Gastroesophageal sphincter (tissue), 4 donors: ENCODE measurements around the gene ABCG1. TPM values are rescaled to one million over a fixed set of nuclear protein-coding genes. Genes with fewer than 3 reads are reported as not detected.

ENCODE experiments used
- ATAC-seq: fragments of 150-250 bp; one replicate; pipeline ENCODE4 v1.9.1; 2016; ENCODE audit warnings: mild to moderate bottlenecking, moderate library complexity
- H3K27ac ChIP-seq, 4 donors: fragments of 200-600 bp; sonication (generic) in 3 of 4; 1 replicate in 3 of 4; 2 replicates in 1 of 4; pipeline ENCODE4 v1.5.1; 2016 to 2019
- H3K27me3 ChIP-seq: fragments of 200-600 bp; sonication (generic); one replicate; pipeline ENCODE4 v1.5.1; 2019
- H3K36me3 ChIP-seq, 2 donors: fragments of 200-600 bp; sonication (generic); one replicate each; pipeline ENCODE4 v1.5.1; 2019; ENCODE audit warnings: control low read depth in 1 of 2
- H3K4me1 ChIP-seq, 3 donors: fragments of 200-600 bp; sonication (generic); 1 replicate in 2 of 3; 2 replicates in 1 of 3; pipeline ENCODE4 v1.5.1; 2016 to 2019; ENCODE audit warnings: control low read depth in 2 of 3
- H3K4me3 ChIP-seq, 2 donors: fragments of 200-600 bp; sonication (generic); one replicate each; pipeline ENCODE4 v1.5.1; 2019; ENCODE audit warnings: mild to moderate bottlenecking in 1 of 2, moderate library complexity in 1 of 2
- H3K9me3 ChIP-seq, 3 donors: fragments of 200-600 bp; sonication (generic); one replicate each; pipeline ENCODE4 v1.5.1; 2017 to 2019; ENCODE audit warnings: control low read depth in 2 of 3
- EP300 ChIP-seq: sonication (generic); formaldehyde crosslinking; IDR thresholded peaks from one replicate; pipeline ENCODE4 v1.6.1; 2017; ENCODE audit warnings: antibody characterized with exemption, mild to moderate bottlenecking
- POLR2A ChIP-seq, 2 donors: fragments of 450-650 bp; IDR thresholded peaks; one replicate each; pipeline ENCODE4 v1.6.1; 2017; ENCODE audit warnings: antibody characterized with exemption in 2 of 2, mild to moderate bottlenecking in 2 of 2, moderate library complexity in 1 of 2
- POLR2AphosphoS5 ChIP-seq: sonication (generic); formaldehyde crosslinking; IDR thresholded peaks from one replicate; pipeline ENCODE4 v1.6.1; 2017; ENCODE audit warnings: antibody characterized with exemption
- WGBS, 2 donors: methylation state at CpG; one replicate each; pipeline ENCODE4 v1.1.5; 2018; ENCODE audit warnings: low coverage in 1 of 2; 5-methylcytosine and 5-hydroxymethylcytosine counted together
- total RNA-seq, 4 donors: library from RNA; depleted of rRNA; stranded (reverse); fragments of >200 nt; gene quantifications; one replicate each; pipeline ENCODE4 v1.1.0, GENCODE V29; 2016
- TF ChIP-seq, protein P1 (sequence below), 4 experiments: fragments of 200-600 bp in 2 of 4; fragments of 450-650 bp in 2 of 4; sonication (generic) in 1 of 4; IDR thresholded peaks; one replicate each; pipeline ENCODE4 v1.5.1; 2017 to 2019; ENCODE audit warnings: antibody characterized with exemption in 4 of 4, mild to moderate bottlenecking in 2 of 4, moderate library complexity in 2 of 4

ABCG1 gene
- total RNA-seq, 4 donors from 2014 or later, result 15.9 to 21.8 (median 18.0) TPM

DNA sequence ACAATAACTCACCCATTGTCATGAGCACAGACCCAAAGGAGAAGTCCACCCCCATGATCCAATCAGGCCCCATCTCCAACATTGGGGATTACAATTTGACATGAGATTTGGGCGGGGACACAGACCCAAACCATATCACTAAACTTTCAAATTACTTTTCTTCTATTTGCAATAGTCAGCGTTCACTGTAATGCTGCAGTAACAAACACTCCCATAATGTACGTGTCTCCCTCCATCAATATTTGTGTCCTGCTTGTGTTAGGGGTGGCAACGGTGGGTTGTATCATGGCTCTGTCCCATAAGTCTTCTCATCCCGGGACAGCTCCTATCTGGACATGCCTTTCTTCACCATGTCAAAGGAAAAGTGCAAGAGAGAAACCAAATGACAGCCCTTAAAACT, 70.0 kb downstream of the ABCG1 start:
- H3K4me3 ChIP-seq, result no peak overlapping the region
- no peak for ATAC-seq
- 96 to 98% methylated on average over 3 to 5 of the region's 5 CpGs for WGBS, 2 donors
- peaks cover 0 to 5% (median 0%) of the 10 kb centered on the region in 3 donors for H3K9me3 ChIP-seq
- TF ChIP-seq POLR2AphosphoS5 (no peak), POLR2A (IDR thresholded peaks at IDR 0.05) (no peak), EP300 (no peak)
- TF ChIP-seq, protein P1, sequence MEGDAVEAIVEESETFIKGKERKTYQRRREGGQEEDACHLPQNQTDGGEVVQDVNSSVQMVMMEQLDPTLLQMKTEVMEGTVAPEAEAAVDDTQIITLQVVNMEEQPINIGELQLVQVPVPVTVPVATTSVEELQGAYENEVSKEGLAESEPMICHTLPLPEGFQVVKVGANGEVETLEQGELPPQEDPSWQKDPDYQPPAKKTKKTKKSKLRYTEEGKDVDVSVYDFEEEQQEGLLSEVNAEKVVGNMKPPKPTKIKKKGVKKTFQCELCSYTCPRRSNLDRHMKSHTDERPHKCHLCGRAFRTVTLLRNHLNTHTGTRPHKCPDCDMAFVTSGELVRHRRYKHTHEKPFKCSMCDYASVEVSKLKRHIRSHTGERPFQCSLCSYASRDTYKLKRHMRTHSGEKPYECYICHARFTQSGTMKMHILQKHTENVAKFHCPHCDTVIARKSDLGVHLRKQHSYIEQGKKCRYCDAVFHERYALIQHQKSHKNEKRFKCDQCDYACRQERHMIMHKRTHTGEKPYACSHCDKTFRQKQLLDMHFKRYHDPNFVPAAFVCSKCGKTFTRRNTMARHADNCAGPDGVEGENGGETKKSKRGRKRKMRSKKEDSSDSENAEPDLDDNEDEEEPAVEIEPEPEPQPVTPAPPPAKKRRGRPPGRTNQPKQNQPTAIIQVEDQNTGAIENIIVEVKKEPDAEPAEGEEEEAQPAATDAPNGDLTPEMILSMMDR (IDR thresholded peaks at IDR 0.05), result no peak
- H3K4me1 ChIP-seq, result no peaks in the 10 kb centered on the region
- H3K36me3 ChIP-seq, result peaks cover 0 to 99% of the 10 kb centered on the region in 2 donors
- no peak overlapping the region for H3K27ac ChIP-seq
- no peaks in the 10 kb centered on the region for H3K27me3 ChIP-seq

DNA sequence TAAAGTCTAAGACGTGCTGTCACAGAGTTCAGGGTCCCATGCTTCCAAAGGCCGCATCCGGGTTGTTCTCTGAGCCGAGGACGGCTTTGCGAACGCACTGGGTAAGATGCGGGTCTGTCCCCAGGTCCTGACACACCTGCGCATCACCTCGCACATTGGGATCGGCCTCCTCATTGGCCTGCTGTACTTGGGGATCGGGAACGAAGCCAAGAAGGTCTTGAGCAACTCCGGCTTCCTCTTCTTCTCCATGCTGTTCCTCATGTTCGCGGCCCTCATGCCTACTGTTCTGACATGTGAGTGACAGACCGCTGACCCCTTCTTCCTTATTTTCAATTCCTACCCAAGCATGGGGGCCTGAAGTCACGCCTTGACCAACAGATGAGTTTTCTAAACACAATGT, 71.0 kb downstream of the ABCG1 start:
- peaks cover 0 to 5% (median 0%) of the 10 kb centered on the region in 3 donors for H3K9me3 ChIP-seq
- H3K36me3 ChIP-seq, result peaks cover 0 to 99% of the 10 kb centered on the region in 2 donors
- H3K4me3 ChIP-seq, result no peak overlapping the region
- H3K4me1 ChIP-seq, result no peaks in the 10 kb centered on the region
- WGBS, 2 donors, result 85% methylated on average over 13 of the region's 18 CpGs; no CpG with 5 or more reads in 1 of the 2 donors
- H3K27ac ChIP-seq, result no peak overlapping the region
- no peaks in the 10 kb centered on the region for H3K27me3 ChIP-seq
- no peak for ATAC-seq
- TF ChIP-seq POLR2A (IDR thresholded peaks at IDR 0.05) (no peak), POLR2AphosphoS5 (no peak), EP300 (no peak)
- TF ChIP-seq, protein P1 (IDR thresholded peaks at IDR 0.05), result no peak

DNA sequence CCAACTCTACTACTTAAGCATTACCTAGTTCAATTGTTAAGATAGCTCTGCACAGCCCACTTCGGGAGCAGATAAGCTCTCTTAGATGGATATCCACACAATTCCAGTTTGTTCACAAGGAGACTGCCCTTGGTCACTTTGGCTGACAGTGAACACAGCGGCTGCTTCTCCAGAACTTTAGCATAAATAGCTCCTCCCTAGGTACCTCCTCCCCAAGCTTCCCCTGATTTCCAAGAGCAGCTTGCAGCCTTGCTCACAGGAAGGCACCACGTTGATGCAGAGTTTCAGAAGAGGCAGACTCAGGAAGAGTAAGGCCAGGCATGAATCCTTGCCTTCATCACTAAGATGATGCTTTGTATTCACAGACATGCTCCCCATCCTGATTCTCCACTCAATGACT, 71.6 kb downstream of the ABCG1 start:
- H3K9me3 ChIP-seq, result peaks cover 0 to 5% (median 0%) of the 10 kb centered on the region in 3 donors

DNA sequence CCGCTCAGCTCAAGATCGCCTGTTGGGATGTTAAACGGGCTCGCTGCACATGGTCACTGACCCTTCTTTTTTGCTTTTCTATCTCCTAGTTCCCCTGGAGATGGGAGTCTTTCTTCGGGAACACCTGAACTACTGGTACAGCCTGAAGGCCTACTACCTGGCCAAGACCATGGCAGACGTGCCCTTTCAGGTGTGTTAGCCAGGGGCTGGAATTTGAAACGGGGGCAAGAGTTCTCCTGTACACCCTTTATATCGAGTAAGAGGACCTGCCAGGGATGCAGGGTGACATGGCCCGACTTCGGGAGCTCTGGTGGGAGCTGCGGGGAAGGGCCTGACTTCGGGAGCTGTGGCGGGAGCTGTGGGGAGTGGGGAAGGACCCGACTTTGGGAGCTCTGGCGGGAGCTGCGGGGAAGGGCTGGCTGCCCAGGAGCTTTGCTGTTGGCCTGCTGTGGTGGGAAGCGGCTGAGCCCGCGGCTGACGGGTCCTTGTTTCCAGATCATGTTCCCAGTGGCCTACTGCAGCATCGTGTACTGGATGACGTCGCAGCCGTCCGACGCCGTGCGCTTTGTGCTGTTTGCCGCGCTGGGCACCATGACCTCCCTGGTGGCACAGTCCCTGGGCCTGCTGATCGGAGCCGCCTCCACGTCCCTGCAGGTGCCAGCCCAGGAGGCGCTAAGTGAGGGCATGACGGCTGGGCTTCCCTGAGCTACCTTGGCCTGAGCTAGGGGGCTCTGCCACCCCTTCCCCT, 72.2 kb downstream of the ABCG1 start:
- Histone ChIP-seq H3K27ac (no peak overlapping the region), H3K4me3 (no peak overlapping the region), H3K27me3 (no peaks in the 10 kb centered on the region), H3K36me3 (peaks cover 0 to 93% of the 10 kb centered on the region in 2 donors), H3K4me1 (no peaks in the 10 kb centered on the region), H3K9me3 (peaks cover 0 to 5% (median 0%) of the 10 kb centered on the region in 3 donors)
- TF ChIP-seq EP300, result no peak
- no peak for TF ChIP-seq POLR2A (IDR thresholded peaks at IDR 0.05)
- TF ChIP-seq, protein P1 (IDR thresholded peaks at IDR 0.05), result no peak
- TF ChIP-seq POLR2AphosphoS5, result no peak
- WGBS, 2 donors, result 82% methylated on average over 7 of the region's 35 CpGs; no CpG with 5 or more reads in 1 of the 2 donors
- ATAC-seq, result no peak

More for the DNA sequence above, 71.6 kb downstream of the ABCG1 start:
- Histone ChIP-seq H3K27me3 (no peaks in the 10 kb centered on the region), H3K4me3 (no peak overlapping the region), H3K36me3 (peaks cover 0 to 95% of the 10 kb centered on the region in 2 donors), H3K27ac (no peak overlapping the region), H3K4me1 (no peaks in the 10 kb centered on the region)
- WGBS, 2 donors, result 13 to 46% methylated on average over 1 to 3 of the region's 3 CpGs
- no peak for TF ChIP-seq EP300
- TF ChIP-seq POLR2A (IDR thresholded peaks at IDR 0.05), result no peak
- TF ChIP-seq POLR2AphosphoS5, result no peak
- TF ChIP-seq, protein P1 (IDR thresholded peaks at IDR 0.05), result no peak
- no peak for ATAC-seq
